ENCODE measurements around the gene RALBP1. TPM values are rescaled to one million over a fixed set of nuclear protein-coding genes. Genes with fewer than 3 reads are reported as not detected.

The RALBP1 gene
- total RNA-seq, 1 donor from 2014 or later, result 61.9 TPM

Other genes with a start within 250 kb of the RALBP1 start
- gene TWSG1, start 140.7 kb upstream of the RALBP1 start, total RNA-seq (ENCODE audit: insufficient read depth, low replicate concordance), result 149 TPM
- 197 TPM for gene PPP4R1, start 139.0 kb downstream of the RALBP1 start, total RNA-seq (ENCODE audit: insufficient read depth, low replicate concordance)
- gene RAB31, start 232.8 kb downstream of the RALBP1 start, total RNA-seq (ENCODE audit: insufficient read depth, low replicate concordance), result 41.7 TPM

Measured in umbilical cord (tissue), 1 donor.